PC-3 (cell line): ENCODE data around the gene MED7. TPM values are rescaled to one million over a fixed set of nuclear protein-coding genes. Genes with fewer than 3 reads are reported as not detected.

Experiments
- ATAC-seq: fragments of 200-7000 bp; cut with Tn5 transposase; 2 replicates; pipeline ENCODE4 v1.9.1; 2020; ENCODE audit warnings: mild to moderate bottlenecking, moderate library complexity
- BruUV-seq: library from RNA; stranded (reverse); fragments of 400-500 nt; replicated peaks from 2 replicates; lab custom pipeline; 2021; lab: Mats Ljungman, UMichigan
- CTCF ChIA-PET: fragments of 300-600 bp; sonication (Branson Sonifier 250); formaldehyde crosslinking; loops from one replicate; lab custom pipeline; 2022; ENCODE audit warnings: antibody characterized with exemption; lab: Charles Lee
- POLR2A ChIA-PET: fragments of 300-600 bp; sonication (Branson Sonifier 250); formaldehyde crosslinking; loops from one replicate; lab custom pipeline; 2022; ENCODE audit warnings: antibody characterized with exemption; ENCODE audit not compliant: unreplicated experiment; lab: Charles Lee
- DNase-seq: peaks from one replicate; pipeline ENCODE4 v3.0.0-alpha.2; 2015
- H2AFZ ChIP-seq: fragments of 300-600 bp; sonication (generic); 2 replicates; pipeline ENCODE4 v1.6.0; 2016; ENCODE audit warnings: antibody characterized with exemption, low read length
- H3F3A ChIP-seq: fragments of 300-600 bp; sonication (generic); one replicate; pipeline ENCODE4 v1.6.0; 2017; ENCODE audit warnings: antibody characterized with exemption, low read length, control low read depth, mild to moderate bottlenecking; ENCODE audit not compliant: unreplicated experiment
- H3K27ac ChIP-seq: fragments of 300-600 bp; sonication (generic); 2 replicates; pipeline ENCODE4 v1.5.1; 2016; ENCODE audit warnings: mild to moderate bottlenecking, low read length
- H3K27me3 ChIP-seq: fragments of 300-600 bp; sonication (generic); 2 replicates; pipeline ENCODE4 v1.6.1; 2016; ENCODE audit warnings: low read length, mixed read lengths
- H3K36me3 ChIP-seq: fragments of 300-600 bp; sonication (generic); 2 replicates; pipeline ENCODE4 v1.6.1; 2016; ENCODE audit warnings: low read depth, mixed run types, low read length, mixed read lengths
- H3K4me1 ChIP-seq: fragments of 300-600 bp; sonication (generic); 2 replicates; pipeline ENCODE4 v1.5.1; 2016; ENCODE audit warnings: low read length; ENCODE audit not compliant: insufficient read depth
- H3K4me2 ChIP-seq: fragments of 300-600 bp; sonication (generic); 2 replicates; pipeline ENCODE4 v1.6.0; 2016; ENCODE audit warnings: low read length
- H3K4me3 ChIP-seq: fragments of 300-600 bp; sonication (generic); 2 replicates; pipeline ENCODE4 v1.5.1; 2016; ENCODE audit warnings: mild to moderate bottlenecking, low read length, mixed read lengths
- H3K79me2 ChIP-seq: fragments of 300-600 bp; sonication (generic); 2 replicates; pipeline ENCODE4 v1.6.1; 2017; ENCODE audit warnings: low read length, mixed read lengths
- H3K9ac ChIP-seq: fragments of 300-600 bp; sonication (generic); 2 replicates; pipeline ENCODE4 v1.6.0; 2016; ENCODE audit warnings: mild to moderate bottlenecking, low read length
- H3K9me2 ChIP-seq: fragments of 300-600 bp; sonication (generic); replicated peaks from 2 replicates; pipeline ENCODE4 v1.6.1; 2016; ENCODE audit warnings: mixed run types, low read length, mixed read lengths
- H3K9me3 ChIP-seq: fragments of 300-600 bp; sonication (generic); 2 replicates; pipeline ENCODE4 v1.6.1; 2016; ENCODE audit warnings: low read length, mixed read lengths
- H4K20me1 ChIP-seq: fragments of 300-600 bp; sonication (generic); 2 replicates; pipeline ENCODE4 v1.6.1; 2016; ENCODE audit warnings: low read length, mixed read lengths
- EZH2 ChIP-seq: fragments of 300-600 bp; sonication (generic); IDR thresholded peaks from one replicate; pipeline ENCODE4 v1.6.1; 2017; ENCODE audit warnings: antibody characterized with exemption, mild to moderate bottlenecking, low read length; ENCODE audit not compliant: unreplicated experiment
- EZH2phosphoT487 ChIP-seq: fragments of 300-600 bp; sonication (generic); IDR thresholded peaks from 2 replicates; pipeline ENCODE4 v1.6.1; 2018; ENCODE audit warnings: mild to moderate bottlenecking, antibody characterized with exemption, low read length, borderline replicate concordance
- intact Hi-C: fragments of 100-400 bp; cut with micrococcal nuclease; formaldehyde crosslinking; loops from 2 replicates; pipeline ENCODE4 v1.9.0; 2023
- total RNA-seq: library from RNA; depleted of rRNA; stranded (reverse); fragments of >200 nt; gene quantifications from 2 replicates; pipeline ENCODE4 v1.2.3, GENCODE V29; 2014
- TF ChIP-seq, protein P1 (sequence below): fragments of 300-600 bp; sonication (generic); conservative IDR thresholded peaks from 2 replicates; pipeline ENCODE4 v1.5.1; 2017; ENCODE audit warnings: antibody characterized with exemption, low read depth, mild to moderate bottlenecking, low read length

MED7 gene
- total RNA-seq, 1 experiment from 2014 or later: 14.8 TPM

GRCh38 chr5:157113002-157113401 is 29.7 kb downstream of the MED7 start:
- DNase-seq: no peak
- Histone ChIP-seq H3F3A (no peaks in the 10 kb centered on the region), H3K36me3 (no peaks in the 10 kb centered on the region), H3K27me3 (peaks cover 16% of the 10 kb centered on the region), H3K9me2 (no peaks in the 10 kb centered on the region), H3K4me3 (no peak overlapping the region), H3K9ac (no peak overlapping the region), H3K4me2 (no peak overlapping the region), H3K27ac (no peak overlapping the region), H3K79me2 (no peaks in the 10 kb centered on the region), H3K9me3 (no peaks in the 10 kb centered on the region), H2AFZ (no peak overlapping the region), H3K4me1 (no peaks in the 10 kb centered on the region), H4K20me1 (no peaks in the 10 kb centered on the region)
- intact Hi-C loops: no loop called here
- no peak for ATAC-seq
- BruUV-seq: no TSS peak
- ChIA-PET POLR2A (no interaction called here), CTCF (no interaction called here)
- TF ChIP-seq EZH2 (no peak), EZH2phosphoT487 (no peak)
- TF ChIP-seq, protein P1, sequence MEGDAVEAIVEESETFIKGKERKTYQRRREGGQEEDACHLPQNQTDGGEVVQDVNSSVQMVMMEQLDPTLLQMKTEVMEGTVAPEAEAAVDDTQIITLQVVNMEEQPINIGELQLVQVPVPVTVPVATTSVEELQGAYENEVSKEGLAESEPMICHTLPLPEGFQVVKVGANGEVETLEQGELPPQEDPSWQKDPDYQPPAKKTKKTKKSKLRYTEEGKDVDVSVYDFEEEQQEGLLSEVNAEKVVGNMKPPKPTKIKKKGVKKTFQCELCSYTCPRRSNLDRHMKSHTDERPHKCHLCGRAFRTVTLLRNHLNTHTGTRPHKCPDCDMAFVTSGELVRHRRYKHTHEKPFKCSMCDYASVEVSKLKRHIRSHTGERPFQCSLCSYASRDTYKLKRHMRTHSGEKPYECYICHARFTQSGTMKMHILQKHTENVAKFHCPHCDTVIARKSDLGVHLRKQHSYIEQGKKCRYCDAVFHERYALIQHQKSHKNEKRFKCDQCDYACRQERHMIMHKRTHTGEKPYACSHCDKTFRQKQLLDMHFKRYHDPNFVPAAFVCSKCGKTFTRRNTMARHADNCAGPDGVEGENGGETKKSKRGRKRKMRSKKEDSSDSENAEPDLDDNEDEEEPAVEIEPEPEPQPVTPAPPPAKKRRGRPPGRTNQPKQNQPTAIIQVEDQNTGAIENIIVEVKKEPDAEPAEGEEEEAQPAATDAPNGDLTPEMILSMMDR: no peak

DNA sequence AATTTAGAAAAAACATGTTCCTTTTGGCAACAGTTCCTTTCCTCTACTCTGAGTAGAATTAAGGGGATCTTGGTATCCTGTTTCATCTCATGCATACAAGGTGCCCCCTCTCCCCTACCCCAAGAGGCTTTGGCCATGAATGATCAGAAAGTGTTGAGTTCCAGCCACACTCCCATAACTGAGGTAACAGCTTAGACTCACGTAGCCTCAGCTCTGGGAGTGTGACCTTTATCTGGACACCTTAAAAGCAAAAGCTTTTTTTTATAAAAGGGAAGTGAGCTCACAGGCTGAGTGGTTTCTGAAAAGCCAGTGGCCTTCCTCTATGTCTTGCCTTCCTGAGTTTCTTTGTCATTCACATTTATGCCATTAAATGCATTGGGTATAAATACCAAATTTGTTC is 32.9 kb downstream of the MED7 start:
- ChIA-PET CTCF (no interaction called here), POLR2A (no interaction called here)
- ATAC-seq: no peak
- Histone ChIP-seq H3K4me1 (no peaks in the 10 kb centered on the region), H3F3A (no peaks in the 10 kb centered on the region), H3K9me2 (no peaks in the 10 kb centered on the region), H3K79me2 (no peaks in the 10 kb centered on the region), H2AFZ (no peak overlapping the region), H3K27me3 (peaks cover 27% of the 10 kb centered on the region), H4K20me1 (no peaks in the 10 kb centered on the region), H3K27ac (no peak overlapping the region), H3K9me3 (no peaks in the 10 kb centered on the region), H3K4me2 (no peak overlapping the region), H3K36me3 (no peaks in the 10 kb centered on the region), H3K4me3 (no peak overlapping the region), H3K9ac (no peak overlapping the region)
- DNase-seq: no peak
- BruUV-seq: no TSS peak
- intact Hi-C loops: no loop called here
- no peak for TF ChIP-seq EZH2phosphoT487
- TF ChIP-seq EZH2: no peak
- TF ChIP-seq, protein P1: no peak

GRCh38 chr5:157108976-157109375 is 33.7 kb downstream of the MED7 start, which contains the start of gene HAVCR2:
Gene HAVCR2 (minus strand): TSS chr5:157109044. CDS start chr5:157108983, 61 bp downstream.
- H3K79me2 ChIP-seq: no peaks in the 10 kb centered on the region
- ATAC-seq (no peak), DNase-seq (no peak)
- H3K9ac ChIP-seq: no peak within 1 kb of the TSS
- H3K36me3 ChIP-seq: no peaks in the 10 kb centered on the region
- ChIA-PET CTCF (no interaction called here), POLR2A (no interaction called here)
- H3K27me3 ChIP-seq: peaks cover 31% of the 10 kb centered on the region
- no peak within 1 kb of the TSS for H3K4me3 ChIP-seq
- no peak within 1 kb of the TSS for H3K27ac ChIP-seq
- H3K4me2 ChIP-seq: no peak within 1 kb of the TSS
- intact Hi-C loops: no loop called here
- BruUV-seq: no TSS peak
- H3K9me2 ChIP-seq: no peaks in the 10 kb centered on the region
- no peaks in the 10 kb centered on the region for H3F3A ChIP-seq
- TF ChIP-seq EZH2: no peak
- TF ChIP-seq, protein P1: no peak
- no peak for TF ChIP-seq EZH2phosphoT487
- H4K20me1 ChIP-seq: no peaks in the 10 kb centered on the region
- no peaks in the 10 kb centered on the region for H3K9me3 ChIP-seq
- no peaks in the 10 kb centered on the region for H3K4me1 ChIP-seq
- no peak within 1 kb of the TSS for H2AFZ ChIP-seq
